Stimulated activated CD8-positive, alpha-beta memory T cell treated with anti-CD3 and anti-CD28 coated beads, Interleukin-4, amount 100 ng/mL, for 48 hours (primary cell): Measurements from ENCODE around the gene BSPRY.
A peak's percentile ranks its signal among the peaks of the same experiment; 100 is the strongest.

Source experiments
- DNase-seq: peaks from one replicate; pipeline ENCODE4 v3.0.0-alpha.2; 2020

Gene BSPRY

DNA sequence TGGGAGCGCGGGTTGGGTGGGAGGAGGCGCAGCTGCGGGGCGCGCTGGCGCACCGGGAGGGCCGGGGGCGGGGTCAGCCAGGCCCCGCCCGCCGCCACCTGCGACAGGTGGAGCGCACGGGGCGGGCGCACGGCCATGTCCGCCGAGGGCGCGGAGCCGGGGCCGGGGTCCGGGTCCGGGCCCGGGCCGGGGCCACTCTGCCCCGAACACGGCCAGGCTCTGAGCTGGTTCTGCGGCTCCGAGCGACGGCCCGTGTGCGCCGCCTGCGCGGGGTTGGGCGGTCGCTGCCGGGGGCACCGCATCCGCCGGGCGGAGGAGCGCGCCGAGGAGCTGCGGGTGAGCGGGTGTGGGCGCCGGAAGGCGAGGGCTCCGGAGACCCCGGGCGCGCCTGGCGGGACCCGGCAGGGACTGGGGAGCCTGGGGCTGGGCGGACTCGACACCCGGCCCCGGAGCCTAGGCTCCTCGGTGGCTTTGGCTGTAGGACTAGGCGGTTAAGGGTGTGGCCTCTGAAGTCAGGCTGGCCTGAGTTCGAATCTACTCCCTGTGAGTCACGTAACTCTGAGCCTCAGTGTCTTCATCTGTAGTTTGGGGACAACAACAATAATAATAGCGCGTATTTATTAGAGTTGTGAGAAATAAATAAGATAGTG lies at the start of gene BSPRY:
Gene BSPRY, plus strand, starts transcription at position 97 of the 650 bp plus-strand sequence. Its CDS starts 39 bp downstream, at position 136.
- peak; percentile 51 for DNase-seq

DNA sequence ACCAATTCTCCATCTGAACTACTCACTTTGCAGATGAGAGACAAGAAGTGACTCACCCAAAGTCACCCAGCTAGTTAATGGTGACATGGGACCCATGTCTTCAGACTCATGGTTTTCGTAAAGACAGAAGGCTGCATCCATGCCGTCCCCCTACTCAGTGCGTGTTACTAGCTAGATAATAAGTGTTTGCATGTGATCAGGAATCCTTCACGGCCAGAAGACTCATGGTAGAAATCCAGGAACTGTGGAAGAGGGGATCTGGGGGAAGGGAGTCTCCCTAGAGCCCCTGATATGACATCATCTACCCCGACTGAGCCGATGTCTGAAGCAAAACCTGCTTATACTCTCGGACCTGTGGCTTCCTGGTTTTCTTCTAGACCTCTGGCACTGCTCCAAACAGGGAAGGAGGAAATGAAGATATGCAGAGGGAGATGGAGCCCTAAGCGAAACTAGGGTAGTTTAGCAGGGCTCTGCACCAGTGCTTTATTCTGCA lies 49.5 kb upstream of the BSPRY start:
- DNase-seq, result no peak

DNA sequence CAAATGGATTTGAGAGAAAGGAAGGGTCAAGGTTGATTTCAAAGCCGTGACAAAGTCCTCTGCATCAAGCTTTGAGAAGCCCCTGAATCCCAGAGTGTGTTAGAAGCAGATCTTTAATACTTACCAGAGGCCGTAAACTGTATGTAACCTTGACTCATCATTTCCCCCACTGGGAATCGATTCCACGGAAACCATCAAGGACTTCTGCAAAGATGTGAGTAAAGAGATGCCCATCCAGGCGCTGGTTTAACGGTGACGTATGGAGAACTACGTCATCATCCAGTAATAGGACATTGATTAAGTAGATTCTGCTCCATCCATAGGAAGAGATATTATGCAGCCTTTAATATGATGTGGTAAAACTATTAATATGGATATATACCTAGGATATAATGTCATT lies 47.8 kb upstream of the BSPRY start:
- no peak for DNase-seq

DNA sequence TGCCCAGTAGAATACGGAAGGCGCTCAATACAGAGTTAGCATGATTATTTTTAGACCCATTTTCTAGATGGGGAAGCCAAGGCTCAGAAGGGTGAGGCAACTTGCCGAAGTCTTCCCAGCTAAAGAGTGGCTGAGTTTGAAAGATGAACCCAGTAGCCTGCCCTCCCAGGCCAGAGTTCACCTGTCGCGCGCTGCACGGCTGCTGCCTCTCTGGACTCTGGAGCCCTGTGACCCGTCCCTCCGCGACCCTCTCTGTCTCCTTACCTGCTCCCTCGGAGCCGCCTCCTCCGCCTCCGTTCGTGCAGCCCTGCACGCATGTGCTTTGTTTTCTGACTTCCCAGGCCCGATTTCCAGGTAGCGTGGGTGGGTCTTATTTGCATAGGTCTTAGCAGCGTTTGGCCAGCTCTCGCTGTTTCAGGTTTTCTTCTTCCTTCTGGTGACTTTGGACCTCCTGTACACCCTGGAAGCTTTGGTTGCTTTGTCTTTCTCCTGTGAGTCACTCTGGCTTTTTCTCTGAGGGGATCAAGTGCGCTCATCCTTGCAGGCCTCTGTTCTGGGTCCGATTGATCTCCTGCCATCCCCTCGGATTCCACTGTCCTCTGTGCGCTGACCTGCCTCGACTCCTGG lies 46.4 kb upstream of the BSPRY start, which contains the start of gene RNF183:
Gene RNF183, minus strand, starts transcription at position 585 of the 627 bp plus-strand sequence. CDS start 5,192 bp downstream, outside the sequence.
- no peak for DNase-seq

DNA sequence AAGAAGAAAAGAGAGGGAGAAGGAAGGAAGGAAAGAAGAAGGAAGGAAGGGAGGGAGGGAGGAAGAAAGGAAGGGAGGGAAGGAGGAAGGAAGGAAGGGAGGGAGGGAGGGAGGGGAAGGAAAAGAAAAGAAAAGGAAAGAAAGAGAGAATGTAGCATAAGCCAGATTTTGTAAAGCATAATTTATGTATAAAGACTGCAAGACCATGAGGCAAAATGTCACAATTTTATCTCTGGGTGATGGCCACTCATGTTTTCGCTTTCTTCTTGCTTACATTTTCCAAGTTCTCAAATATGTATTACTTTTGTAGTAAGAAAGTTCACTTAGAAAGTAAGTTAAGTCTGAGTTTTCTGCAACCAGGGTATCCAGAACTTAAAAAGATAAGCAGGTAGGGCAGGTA lies 42.8 kb upstream of the BSPRY start:
- DNase-seq, result no peak

DNA sequence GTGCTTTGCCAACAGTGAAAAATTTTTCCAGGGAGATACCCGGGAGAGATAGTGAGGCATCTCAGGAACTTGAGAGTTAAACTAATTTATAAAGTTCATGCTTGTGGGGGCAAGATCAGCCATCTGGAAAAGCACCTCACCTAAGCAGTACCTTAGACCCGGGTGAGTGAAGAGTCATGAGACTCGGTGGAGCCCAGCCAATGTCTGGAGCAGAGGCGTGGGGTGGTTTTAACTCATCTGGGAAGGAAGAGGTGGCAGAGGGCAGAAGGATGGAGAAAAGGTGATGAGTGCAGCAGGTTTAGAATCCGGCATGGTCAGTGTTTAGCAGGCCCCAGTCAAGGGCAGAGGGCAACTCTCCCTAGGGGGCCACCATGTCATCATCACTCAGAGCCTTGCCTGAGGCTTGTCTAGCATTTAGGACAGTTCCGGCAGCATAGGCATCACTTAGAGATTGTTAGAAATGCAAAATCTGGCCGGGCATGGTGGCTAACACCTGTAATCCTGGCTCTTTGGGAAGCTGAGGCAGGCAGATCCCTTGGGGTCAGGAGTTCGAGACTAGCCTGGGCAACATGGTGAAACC lies 41.9 kb upstream of the BSPRY start:
- no peak for DNase-seq

DNA sequence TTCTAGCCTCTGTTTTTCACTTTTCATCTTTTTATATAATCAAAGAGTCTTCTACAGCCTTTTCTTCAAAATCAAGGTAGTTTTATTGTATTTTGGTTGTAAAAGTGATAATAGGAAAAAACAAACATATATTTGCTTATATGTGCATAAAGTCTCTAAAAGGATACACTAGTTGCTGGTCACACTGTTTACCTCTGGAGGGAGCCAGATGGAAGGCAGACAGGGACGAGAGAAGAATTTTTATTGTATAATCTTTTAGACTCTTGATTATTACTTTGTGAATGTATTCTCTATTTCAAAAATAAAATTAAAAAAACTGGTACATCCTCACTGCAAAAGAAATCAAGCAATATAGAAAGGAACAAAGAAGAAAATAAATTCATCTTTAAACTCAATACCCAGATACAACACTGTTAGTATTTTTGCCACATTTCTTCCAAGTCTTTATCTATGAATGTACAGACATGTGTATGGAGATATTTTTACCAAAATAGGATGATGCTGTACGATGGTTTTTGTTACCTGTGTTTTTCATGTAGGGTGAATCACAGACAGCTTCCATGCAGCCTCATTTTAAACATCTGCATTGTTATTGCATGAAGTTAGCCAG lies 40.0 kb upstream of the BSPRY start:
- DNase-seq, result no peak

DNA sequence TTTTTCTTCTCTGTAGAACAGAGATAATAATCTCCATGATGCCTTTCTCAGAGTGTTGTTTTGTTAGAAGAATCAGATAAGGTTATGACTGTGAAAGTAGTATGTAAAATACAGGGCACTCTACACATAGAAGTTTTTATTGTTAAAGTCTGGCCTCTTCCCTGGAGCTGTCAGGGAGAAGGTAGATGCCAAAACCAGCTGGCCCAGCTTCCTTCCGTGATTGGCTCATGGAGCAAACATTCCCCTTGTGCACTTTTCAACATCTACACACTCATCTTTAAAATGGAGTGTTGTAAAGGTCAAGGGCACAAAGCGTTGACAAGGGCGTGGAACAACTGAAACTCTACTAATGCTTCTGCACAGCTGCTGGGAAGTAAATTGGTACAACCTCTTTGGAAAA lies 38.8 kb upstream of the BSPRY start:
- no peak for DNase-seq

DNA sequence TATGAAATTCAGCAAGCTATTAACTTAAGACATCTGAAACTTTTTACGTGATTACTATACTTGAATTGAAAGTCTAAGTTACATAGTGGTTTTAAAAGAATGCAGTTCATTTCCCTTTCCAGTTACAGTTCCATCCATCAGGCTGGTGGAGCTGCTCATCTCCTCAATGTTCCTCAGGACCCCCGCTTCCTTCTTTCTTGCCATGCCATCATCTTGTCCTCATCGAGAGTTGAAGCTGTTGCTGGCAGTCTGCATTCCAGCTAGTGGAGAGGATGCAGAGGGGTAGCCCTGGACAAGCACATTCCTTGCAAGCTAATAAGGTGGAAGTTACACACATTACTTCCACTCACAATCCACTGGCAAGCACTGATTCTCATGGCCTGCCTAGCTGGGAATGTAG lies 37.4 kb upstream of the BSPRY start:
- DNase-seq, result no peak

DNA sequence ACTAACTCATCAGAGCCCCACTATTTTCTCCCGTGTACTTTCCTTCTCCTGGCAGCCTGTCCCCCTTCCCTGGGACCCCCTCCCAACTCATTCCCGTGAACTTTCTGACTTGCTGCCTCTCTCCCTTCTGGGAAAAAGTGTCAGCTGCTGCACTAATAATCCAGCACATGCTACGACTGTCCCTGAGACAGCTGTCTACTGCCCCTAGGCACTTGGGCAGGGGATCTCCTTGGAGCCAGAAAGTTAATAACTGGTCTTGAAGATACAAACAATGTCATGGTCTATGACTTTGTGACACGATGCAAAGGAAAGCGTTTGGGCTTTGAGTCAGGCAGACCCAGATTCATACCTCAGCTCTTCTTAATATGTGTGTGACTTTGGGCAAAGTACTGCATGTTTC lies 36.1 kb upstream of the BSPRY start:
- no peak for DNase-seq

DNA sequence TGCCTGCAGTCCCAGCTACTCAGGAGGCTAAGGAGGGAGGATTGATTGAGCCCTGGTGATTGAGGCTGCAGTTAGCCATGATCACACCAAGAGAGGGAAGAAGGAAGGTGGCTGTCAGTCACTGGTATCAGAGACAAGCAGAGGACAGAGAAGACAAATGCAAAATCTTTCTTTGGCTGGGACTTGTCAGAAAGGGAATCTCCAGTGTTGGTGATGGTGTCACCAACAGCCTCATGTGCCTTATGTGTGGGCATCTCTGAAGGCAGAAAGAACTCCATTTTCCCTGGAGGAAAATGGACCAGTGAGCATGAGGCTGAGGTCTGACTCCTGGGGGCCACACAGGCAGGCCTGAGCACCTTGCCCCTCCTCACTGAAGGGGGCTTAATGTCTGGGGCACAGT lies 34.1 kb upstream of the BSPRY start:
- no peak for DNase-seq

DNA sequence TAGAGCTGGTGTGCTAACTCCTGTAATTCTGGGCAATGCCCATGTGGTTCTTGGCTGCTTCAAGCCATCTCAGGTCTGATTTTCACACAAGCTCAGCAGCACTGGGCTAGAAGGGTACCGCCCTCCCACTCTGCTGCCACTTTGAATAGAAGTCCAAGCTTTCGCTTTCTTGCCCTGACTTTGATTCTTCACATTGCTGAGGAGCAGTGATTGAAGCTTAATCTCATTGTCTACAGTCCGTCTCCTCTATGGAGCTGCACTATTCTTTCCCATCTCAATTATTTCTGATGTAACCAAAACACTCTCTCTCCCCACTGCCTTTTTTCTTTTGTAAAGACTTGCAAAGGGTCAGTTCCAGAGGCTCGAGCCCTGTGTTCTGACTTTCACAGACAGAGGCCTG lies 33.3 kb upstream of the BSPRY start:
- no peak for DNase-seq

DNA sequence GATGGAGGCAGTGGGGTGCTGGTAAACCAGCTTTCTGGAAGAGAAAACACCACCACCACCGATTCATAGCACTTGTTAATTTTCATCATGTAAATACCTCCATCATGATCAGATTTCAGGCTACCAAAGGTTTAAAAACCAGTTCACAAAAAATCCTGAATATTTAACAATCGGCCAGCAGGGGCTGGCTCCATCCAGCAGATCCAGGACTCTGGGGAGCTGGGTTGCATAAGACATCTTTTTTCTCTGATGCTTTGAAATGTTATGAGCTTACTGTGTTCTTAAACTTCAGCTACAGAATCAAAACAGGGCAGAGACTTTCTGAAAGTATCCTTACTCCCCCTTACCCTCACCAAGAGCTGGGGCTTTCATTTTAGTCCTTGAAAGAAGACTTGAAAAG lies 31.6 kb upstream of the BSPRY start:
- no peak for DNase-seq

DNA sequence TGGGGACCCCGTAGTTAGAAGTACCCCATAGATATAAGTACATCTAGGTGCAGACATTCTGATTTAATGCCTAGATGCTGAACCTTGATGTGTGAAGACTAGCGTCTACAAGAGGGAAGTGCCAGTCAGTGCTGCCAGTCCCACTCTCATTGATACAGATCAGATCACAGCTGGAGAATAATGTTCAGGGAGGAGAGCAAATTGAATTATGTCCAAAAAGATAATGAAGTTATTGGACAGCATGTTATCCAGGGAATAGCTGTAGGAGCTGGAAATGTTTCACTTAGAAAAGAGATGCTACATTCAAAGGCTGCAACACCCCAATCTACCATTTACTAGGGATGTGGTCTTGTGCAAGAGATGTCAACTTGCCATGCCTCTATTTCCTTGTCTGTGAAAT lies 30.3 kb upstream of the BSPRY start:
- no peak for DNase-seq

DNA sequence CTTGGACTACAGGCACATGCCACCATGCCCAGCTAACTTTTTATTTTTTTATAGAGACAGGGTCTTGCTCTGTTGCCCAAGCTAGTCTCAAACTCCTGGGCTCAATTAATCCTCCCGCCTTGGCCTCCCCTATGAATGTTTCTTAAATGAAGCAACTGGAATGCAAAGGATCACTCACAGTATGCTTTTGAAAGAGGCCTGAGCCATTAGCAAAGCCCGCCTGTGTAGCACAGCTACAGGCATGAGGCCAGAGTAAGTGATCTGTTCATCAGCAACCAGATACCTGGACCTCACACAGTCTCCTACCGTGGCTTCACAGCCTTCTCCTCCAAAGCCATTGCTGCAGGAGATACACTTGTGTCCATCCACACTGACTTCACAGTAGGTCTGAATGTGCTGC lies 29.3 kb upstream of the BSPRY start:
- DNase-seq, result no peak

DNA sequence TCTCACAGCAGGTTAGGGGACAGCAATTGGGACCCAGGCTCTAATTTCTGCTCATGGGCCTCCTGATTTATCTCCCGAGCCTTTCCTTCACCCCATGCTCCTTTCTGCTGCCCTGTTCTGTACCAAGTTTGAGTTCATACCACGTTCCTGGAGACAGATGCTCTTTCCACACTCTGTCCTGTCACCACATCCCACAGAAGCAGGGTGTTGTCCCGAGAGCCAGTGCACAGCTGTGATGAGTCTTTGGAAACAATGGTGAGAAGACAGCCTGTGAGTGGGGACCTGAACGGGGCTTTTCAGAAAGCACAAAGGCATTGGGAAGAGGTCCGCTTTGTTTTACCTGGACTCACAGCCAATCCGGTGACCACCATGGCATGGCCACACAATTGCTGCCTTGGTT lies 26.7 kb upstream of the BSPRY start:
- no peak for DNase-seq

DNA sequence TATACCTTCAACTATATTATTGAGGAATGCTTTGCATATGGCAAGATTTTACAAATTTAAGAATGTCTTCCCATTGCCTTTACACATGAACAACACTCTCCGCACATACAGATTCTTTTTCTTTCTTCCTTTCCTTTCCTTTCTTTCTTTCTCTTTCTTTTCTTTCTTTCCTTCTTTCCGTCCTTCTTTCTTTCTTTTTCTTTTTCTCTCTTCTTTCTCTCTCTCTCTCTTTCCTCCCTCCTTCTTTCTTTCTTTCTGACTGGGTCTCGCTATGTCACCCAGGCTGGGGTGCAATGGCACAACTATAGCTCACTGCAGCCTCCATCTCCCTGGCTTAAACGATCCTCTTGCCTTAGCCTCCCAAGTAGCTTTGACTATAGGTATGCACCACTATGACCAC lies 23.1 kb upstream of the BSPRY start:
- DNase-seq, result no peak

DNA sequence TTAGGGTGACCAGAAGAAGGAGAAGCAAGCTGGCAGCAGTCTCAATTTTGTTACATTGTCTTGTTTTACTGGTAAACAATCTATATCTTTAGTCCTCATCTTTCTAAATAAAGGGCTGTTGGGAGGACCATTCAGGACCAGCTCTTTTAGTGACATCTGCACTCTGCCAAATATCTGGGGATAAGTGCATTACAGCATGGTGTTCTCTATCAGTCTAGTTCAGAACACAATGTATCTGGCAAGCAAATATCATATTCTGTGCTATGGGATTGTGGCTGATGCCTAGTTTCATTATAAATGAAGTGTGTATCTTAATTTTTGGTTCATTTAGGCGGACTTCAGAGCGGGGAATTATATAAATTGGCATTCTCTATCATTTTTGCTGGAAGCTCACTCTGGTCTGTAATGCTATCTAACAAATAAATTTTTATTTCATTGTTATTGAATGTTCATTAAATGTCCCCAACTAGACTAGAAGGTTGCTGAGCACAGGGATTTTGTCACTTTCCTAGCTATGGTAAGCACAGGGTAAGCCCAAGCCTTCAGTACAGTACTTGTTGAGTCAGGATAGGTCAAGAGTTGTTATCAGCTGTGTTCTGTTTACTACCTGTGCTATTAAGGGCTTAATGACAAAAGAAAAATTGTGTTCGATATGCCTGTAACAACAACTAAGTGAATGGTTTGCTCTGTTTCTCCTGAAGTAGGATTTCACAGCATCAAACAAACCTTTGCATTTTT lies 21.1 kb upstream of the BSPRY start:
- no peak for DNase-seq

DNA sequence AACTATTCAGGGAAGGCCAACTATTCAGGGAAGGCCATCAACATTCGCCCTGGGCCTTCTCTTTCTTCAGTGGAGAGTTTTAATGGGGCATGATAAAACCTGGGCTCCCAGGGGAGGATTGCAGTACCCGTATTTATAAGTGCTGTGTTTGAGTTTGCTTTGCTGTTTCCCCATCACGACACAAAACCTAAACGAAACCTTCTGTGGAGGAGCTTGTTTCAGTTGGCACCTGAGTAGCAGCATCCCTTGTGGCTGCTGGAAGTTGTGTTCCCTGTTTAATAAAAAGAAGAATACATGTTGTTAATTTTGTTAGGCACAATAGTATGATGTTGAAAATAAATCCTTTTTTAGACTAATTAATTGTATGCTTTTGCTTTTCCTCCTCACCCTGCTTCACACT lies 17.6 kb upstream of the BSPRY start:
- no peak for DNase-seq

DNA sequence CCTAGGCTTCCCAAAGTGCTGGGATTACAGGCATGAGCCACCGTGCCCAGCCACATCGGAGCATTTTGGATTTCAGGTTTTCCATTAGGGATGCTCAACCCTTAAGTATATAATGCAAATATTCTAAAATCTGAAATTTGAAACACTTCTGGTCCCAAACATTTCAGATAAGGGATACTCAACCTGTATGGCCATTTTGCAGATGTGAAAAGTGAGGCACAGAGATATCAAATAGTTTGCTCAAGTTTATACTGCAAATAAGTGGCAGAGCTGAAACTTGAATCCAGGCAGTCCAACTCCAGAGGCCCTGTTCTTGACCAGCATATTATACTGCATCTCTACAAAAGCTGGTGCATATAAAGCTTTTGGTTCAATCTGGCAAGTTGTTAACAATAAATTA lies 11.6 kb upstream of the BSPRY start:
- no peak for DNase-seq

DNA sequence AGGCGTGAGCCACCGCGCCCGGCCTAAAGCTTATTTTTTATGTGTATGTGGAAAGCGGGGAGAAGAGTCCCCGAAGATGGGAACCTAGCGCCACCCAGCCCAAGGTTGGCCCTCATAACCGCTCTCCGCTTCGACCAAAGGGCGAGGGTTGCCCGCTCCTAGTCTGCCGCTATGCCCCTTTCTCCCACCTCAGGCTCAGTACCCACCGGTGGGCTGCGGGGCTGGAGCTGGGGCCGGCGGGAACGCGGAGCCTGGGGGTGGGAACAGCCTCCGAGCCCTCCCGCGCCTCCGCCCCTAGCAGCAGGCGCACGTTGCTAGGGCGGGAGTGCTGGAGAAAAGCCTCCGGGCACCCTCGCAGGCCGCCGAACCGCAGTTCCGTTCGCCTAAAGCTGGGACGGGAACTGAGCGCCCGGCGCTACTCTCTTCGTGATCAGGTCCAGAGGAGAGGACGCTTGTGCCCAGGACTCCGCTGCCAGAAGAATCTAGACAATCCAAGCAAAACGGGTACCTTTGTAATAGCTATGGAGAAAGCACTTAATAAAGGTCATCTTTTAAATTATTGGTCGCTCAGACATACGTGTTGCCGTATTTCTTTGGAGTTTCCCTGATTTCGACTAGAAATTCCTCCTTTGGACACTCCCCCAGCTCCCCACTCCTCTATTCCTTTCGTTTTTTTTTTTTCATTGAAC lies 9.2 kb upstream of the BSPRY start, which contains the start of gene WDR31:
Gene WDR31, minus strand, starts transcription at position 265 of the 689 bp plus-strand sequence. CDS start 8,253 bp downstream, outside the sequence.
- DNase-seq, result peak; percentile 90

DNA sequence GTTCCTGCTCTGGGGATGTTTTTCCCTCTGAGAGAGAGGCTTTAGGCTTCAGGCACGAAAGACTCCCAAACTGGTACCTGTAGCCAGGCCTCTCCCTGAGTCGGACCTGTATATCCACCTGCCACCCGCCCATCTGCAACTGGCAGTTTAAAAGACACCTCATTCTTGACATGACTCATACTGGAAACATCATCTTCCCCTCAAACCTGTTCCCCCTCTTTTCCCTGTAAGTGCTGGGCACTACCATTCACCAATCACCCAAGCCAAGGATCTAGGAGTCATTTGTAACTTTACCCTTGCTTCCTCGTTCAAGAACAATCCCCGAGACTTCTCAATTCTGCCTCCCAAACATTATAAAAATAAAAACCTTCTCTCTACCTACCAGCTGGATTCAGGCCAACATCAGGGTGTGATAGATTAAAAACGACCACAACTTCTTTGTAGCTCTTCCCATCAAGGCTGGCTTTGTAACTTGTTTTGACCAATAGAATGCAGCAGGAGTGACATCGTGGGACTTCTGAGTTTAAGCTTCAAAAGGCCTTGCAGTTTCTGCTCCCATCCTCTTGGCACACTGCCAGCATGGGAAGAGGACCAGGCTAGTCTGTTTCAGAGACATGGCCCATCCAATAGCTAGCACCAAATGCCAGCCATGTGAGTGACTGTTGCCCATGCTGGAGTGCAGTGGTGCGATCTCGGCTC lies 7.5 kb upstream of the BSPRY start:
- DNase-seq, result no peak
